Measurements from ENCODE around the gene ZNF423. TPM values are rescaled to one million over a fixed set of nuclear protein-coding genes. Genes with fewer than 3 reads are reported as not detected.

The ZNF423 gene
- total and polyA plus RNA-seq, 2 of the 13 experiments (the other 11 are each of a cell fraction or from before 2014, with no cell fraction given), result 0.07 to 0.31 TPM

DNA sequence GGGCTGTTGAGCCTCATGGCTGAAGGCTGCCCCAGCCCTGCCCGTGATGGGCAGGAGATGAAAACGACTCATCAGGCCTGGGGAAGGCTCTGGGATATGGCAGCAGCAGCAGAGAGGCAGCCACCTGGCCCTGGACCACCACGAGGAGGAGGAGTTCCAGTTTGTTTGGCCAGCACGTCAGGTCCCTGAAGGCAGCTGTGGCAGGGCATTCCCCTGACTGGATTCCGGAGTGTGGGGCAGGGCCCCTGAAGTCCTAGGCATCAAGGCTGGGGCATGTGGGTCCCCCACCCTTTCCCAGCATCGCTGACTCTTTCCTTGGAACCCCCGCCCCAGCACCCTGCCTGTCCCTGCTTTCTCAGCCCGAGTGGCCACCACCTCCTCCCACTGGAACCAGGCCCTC lies 197.4 kb downstream of the ZNF423 start:
- Histone ChIP-seq H3K9me3 (ENCODE audit: low read length) (no peaks in the 10 kb centered on the region), H3K27ac (ENCODE audit: extremely low read length, insufficient read depth, low read length) (no peak overlapping the region), H3K27me3 (ENCODE audit: control insufficient read depth in 1 of 2, insufficient read depth in 2 of 2, low read length in 2 of 2) (peaks cover 0 to 9% of the 10 kb centered on the region in 2 experiments; a peak in 3 of 5 replicates), H4K20me1 (ENCODE audit: insufficient read depth, low read length) (0 out of 2 replicates have a peak, but pooled peaks cover 7% of the 10 kb centered on the region), H3K9ac (ENCODE audit: insufficient read depth, low read depth, low read length) (no peak overlapping the region), H3K4me3 (replicated peaks in 1 of 3; ENCODE audit: insufficient read depth in 1 of 3, low read depth in 2 of 3, low read length in 3 of 3) (no peak overlapping the region), H3K79me2 (ENCODE audit: insufficient read depth, low read length) (no peaks in the 10 kb centered on the region), H3K36me3 (replicated peaks in 1 of 2; ENCODE audit: control insufficient read depth in 1 of 2, insufficient read depth in 2 of 2, low read length in 2 of 2) (no peaks in the 10 kb centered on the region), H3K4me1 (ENCODE audit: insufficient read depth, low read length) (no peaks in the 10 kb centered on the region), H3K4me2 (ENCODE audit: low read depth, low read length) (no peak overlapping the region), H2AFZ (ENCODE audit: low read length) (no peak overlapping the region)
- intact Hi-C loops (cut with micrococcal nuclease; ENCODE audit: unreplicated experiment) (no loop called here), in situ Hi-C loops (cut with HindIII; ENCODE audit: extremely low pct_ligation_motif_present, low pct_unique_long_range_greater_than_20kb) (no loop called here)
- POLR2A ChIA-PET, result no interaction called here
- FAIRE-seq (no peak), ATAC-seq (peak; percentile 23; the same call in 2 of the 3 replicates), DNase-seq (ENCODE audit: low spot score) (no peak)
- no TSS peak for BruUV-seq (replicated peaks)
- no peak for TF ChIP-seq ZNF629 (CRISPR knock-in tag; conservative IDR thresholded peaks at IDR 0.05)
- no peak for TF ChIP-seq YEATS2 (CRISPR knock-in tag; IDR thresholded peaks at IDR 0.05; ENCODE audit: borderline replicate concordance)
- no peak for TF ChIP-seq KAT8 (CRISPR knock-in tag; IDR thresholded peaks at IDR 0.05)
- no peak for TF ChIP-seq RFXAP (CRISPR knock-in tag; IDR thresholded peaks at IDR 0.05; ENCODE audit: borderline replicate concordance)
- no peak for TF ChIP-seq HIVEP1 (CRISPR knock-in tag; IDR thresholded peaks at IDR 0.05)
- 6% methylated on average over 5 of the region's 8 CpGs for WGBS (ENCODE audit: low lambda C conversion rate)
- CTCF ChIA-PET (ENCODE audit: low intra/inter-chr PET ratio, low total read pairs), result no interaction called here

DNA sequence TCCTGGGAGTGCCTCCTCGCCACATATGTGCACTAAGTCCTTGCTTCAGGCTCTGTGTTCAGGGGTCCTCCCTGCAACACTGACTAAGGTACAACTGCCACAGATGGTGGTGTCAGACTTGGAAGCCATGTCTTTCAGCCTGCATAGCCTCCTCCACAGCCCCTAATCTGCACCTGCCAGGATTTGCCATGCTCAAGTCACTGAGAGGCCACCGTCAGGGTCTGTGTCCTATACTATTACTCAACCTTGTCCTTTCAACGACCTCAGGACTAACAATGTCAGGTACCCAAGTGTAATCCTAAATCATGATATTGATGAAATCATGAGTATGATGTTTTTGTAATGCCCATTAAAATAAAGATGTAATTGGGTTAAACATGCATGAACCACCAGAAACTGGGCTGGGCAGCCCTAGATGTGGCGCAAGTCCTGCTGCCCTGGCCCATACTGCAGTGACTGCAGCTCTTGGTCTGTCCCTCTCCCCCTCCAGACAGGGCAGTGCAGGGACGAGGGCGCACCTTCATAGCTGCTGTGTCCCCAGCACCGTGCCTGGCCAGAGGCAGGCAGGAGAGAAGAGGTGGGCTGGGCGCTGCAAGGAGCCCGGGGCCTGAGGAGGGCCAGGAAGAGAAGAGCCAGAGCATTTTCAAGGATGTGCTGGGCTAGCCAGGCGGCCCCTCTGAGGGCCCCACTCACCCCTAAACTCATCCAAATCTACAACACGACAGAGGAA lies 198.0 kb downstream of the ZNF423 start:
- intact Hi-C loops (cut with micrococcal nuclease; ENCODE audit: unreplicated experiment), result no loop called here
- TF ChIP-seq, protein P1, sequence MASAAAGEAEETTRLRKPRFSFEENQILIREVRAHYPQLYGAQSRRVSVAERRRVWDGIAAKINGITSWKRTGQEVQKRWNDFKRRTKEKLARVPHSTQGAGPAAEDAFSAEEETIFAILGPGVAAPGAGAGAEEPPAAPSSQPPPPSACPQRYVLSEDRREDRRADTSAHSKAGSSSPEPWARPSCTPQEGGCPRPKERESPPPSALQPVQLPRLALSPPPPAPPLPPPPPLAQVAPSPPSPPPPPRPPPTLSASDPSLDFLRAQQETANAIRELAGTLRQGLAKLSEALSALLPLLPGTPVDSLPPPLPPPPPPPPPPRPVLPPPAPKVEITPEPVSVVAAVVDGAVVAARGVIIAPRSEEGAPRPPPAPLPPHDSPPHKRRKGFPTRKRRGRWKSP (CRISPR knock-in tag; IDR thresholded peaks at IDR 0.05), result no peak
- TF ChIP-seq HDAC1 (CRISPR knock-in tag; IDR thresholded peaks at IDR 0.05) (no peak), TOE1 (CRISPR knock-in tag; IDR thresholded peaks at IDR 0.05) (no peak), MIER2 (CRISPR knock-in tag; IDR thresholded peaks at IDR 0.05) (no peak), BORCS8-MEF2B (CRISPR knock-in tag; IDR thresholded peaks at IDR 0.05) (no peak), HOXA5 (CRISPR knock-in tag; IDR thresholded peaks at IDR 0.05) (no peak), ATRX (CRISPR knock-in tag; IDR thresholded peaks at IDR 0.05; ENCODE audit: borderline replicate concordance) (no peak), ZZZ3 (CRISPR knock-in tag; IDR thresholded peaks at IDR 0.05; ENCODE audit: borderline replicate concordance) (no peak), REL (CRISPR knock-in tag; conservative IDR thresholded peaks at IDR 0.05) (no peak), LCORL (IDR thresholded peaks at IDR 0.05) (no peak), LCORL (CRISPR knock-in tag; IDR thresholded peaks at IDR 0.05) (no peak)
- TF ChIP-seq, protein P2, sequence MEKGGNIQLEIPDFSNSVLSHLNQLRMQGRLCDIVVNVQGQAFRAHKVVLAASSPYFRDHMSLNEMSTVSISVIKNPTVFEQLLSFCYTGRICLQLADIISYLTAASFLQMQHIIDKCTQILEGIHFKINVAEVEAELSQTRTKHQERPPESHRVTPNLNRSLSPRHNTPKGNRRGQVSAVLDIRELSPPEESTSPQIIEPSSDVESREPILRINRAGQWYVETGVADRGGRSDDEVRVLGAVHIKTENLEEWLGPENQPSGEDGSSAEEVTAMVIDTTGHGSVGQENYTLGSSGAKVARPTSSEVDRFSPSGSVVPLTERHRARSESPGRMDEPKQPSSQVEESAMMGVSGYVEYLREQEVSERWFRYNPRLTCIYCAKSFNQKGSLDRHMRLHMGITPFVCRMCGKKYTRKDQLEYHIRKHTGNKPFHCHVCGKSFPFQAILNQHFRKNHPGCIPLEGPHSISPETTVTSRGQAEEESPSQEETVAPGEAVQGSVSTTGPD (CRISPR knock-in tag; IDR thresholded peaks at IDR 0.05), result no peak
- TF ChIP-seq, protein P3, sequence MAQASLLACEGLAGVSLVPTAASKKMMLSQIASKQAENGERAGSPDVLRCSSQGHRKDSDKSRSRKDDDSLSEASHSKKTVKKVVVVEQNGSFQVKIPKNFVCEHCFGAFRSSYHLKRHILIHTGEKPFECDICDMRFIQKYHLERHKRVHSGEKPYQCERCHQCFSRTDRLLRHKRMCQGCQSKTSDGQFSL (CRISPR knock-in tag; IDR thresholded peaks at IDR 0.05), result no peak

More for the DNA sequence above, 198.0 kb downstream of the ZNF423 start:
- FAIRE-seq (no peak), ATAC-seq (peak; percentile 18; the same call in 2 of the 3 replicates), DNase-seq (ENCODE audit: low spot score) (no peak)
- H3K9ac ChIP-seq (ENCODE audit: insufficient read depth, low read depth, low read length), result no peak overlapping the region
- H2AFZ ChIP-seq (ENCODE audit: low read length), result no peak overlapping the region
- no peaks in the 10 kb centered on the region for H3K4me1 ChIP-seq (ENCODE audit: insufficient read depth, low read length)
- H3K36me3 ChIP-seq (replicated peaks in 1 of 2; ENCODE audit: control insufficient read depth in 1 of 2, insufficient read depth in 2 of 2, low read length in 2 of 2), result no peaks in the 10 kb centered on the region
- H3K79me2 ChIP-seq (ENCODE audit: insufficient read depth, low read length), result no peaks in the 10 kb centered on the region
- 0 out of 2 replicates have a peak, but pooled peaks cover 7% of the 10 kb centered on the region for H4K20me1 ChIP-seq (ENCODE audit: insufficient read depth, low read length)
- WGBS (ENCODE audit: low lambda C conversion rate), result 22% methylated on average over 10 of the region's 11 CpGs
- ChIA-PET POLR2A (no interaction called here), CTCF (ENCODE audit: low intra/inter-chr PET ratio, low total read pairs) (no interaction called here)
- no TSS peak for BruUV-seq (replicated peaks)
- no peak overlapping the region for H3K4me2 ChIP-seq (ENCODE audit: low read depth, low read length)
- H3K9me3 ChIP-seq (ENCODE audit: low read length), result no peaks in the 10 kb centered on the region
- no peak overlapping the region for H3K27ac ChIP-seq (ENCODE audit: extremely low read length, insufficient read depth, low read length)
- in situ Hi-C loops (cut with HindIII; ENCODE audit: extremely low pct_ligation_motif_present, low pct_unique_long_range_greater_than_20kb), result no loop called here
- H3K27me3 ChIP-seq (ENCODE audit: control insufficient read depth in 1 of 2, insufficient read depth in 2 of 2, low read length in 2 of 2), result peaks cover 0 to 8% of the 10 kb centered on the region in 2 experiments; a peak in 3 of 5 replicates
- H3K4me3 ChIP-seq (replicated peaks in 1 of 3; ENCODE audit: insufficient read depth in 1 of 3, low read depth in 2 of 3, low read length in 3 of 3), result no peak overlapping the region

Data from HepG2 (cell line).